CD4-positive, alpha-beta memory T cell (primary cell): Measurements from ENCODE around the gene IQGAP3. TPM values are rescaled to one million over a fixed set of nuclear protein-coding genes. Genes with fewer than 3 reads are reported as not detected.
A peak's percentile ranks its signal among the peaks of the same experiment; 100 is the strongest.

Experiments used
- CTCF ChIA-PET: fragments of 350-600 bp; sonication (Branson Sonifier 250); formaldehyde crosslinking; loops from one replicate; lab custom pipeline; 2021; ENCODE audit warnings: inconsistent platforms; ENCODE audit not compliant: partially characterized antibody; lab: Charles Lee
- POLR2A ChIA-PET: fragments of 350-600 bp; sonication (Branson Sonifier 250); formaldehyde crosslinking; loops from one replicate; lab custom pipeline; 2021; ENCODE audit not compliant: partially characterized antibody; lab: Charles Lee
- DNase-seq, 5 donors: peaks; one replicate each; pipeline versions ENCODE4 v3.0.0 to v3.0.0-alpha.2; 2020 to 2022; ENCODE audit warnings: mixed read lengths in 1 of 5
- H3K27ac ChIP-seq: one replicate; pipeline ENCODE4 v1.7.0; 2013; ENCODE audit warnings: low read depth, low read length
- H3K27me3 ChIP-seq: 2 replicates; pipeline ENCODE4 v1.7.0; 2013; ENCODE audit warnings: mild to moderate bottlenecking, low read length, moderate library complexity; ENCODE audit not compliant: insufficient read depth
- H3K36me3 ChIP-seq: 2 replicates; pipeline ENCODE4 v1.7.0; 2013; ENCODE audit warnings: mild to moderate bottlenecking, low read length, moderate library complexity; ENCODE audit not compliant: insufficient read depth
- H3K4me1 ChIP-seq: 2 replicates; pipeline ENCODE4 v1.7.0; 2013; ENCODE audit warnings: mild to moderate bottlenecking, low read length, moderate library complexity; ENCODE audit not compliant: insufficient read depth
- H3K4me3 ChIP-seq, 2 donors: one replicate each; pipeline ENCODE4 v1.7.0; 2013; ENCODE audit warnings: low read length in 2 of 2, mild to moderate bottlenecking in 1 of 2
- H3K9me3 ChIP-seq, 2 donors: one replicate each; pipeline ENCODE4 v1.7.0; 2013; ENCODE audit warnings: low read length in 2 of 2, control low read depth in 1 of 2; ENCODE audit not compliant: control insufficient read depth in 1 of 2
- H3K27ac Mint-ChIP-seq, 7 donors: one replicate each; pipeline ENCODE4 v1.8.0; 2020 to 2021; ENCODE audit warnings: mixed read lengths in 7 of 7, mild to moderate bottlenecking in 6 of 7, inconsistent platforms in 3 of 7, moderate library complexity in 3 of 7
- H3K27me3 Mint-ChIP-seq, 2 donors: one replicate each; pipeline ENCODE4 v1.8.0; 2020 to 2021; ENCODE audit warnings: mixed read lengths in 2 of 2
- H3K36me3 Mint-ChIP-seq, 2 donors: one replicate each; pipeline ENCODE4 v1.8.0; 2020 to 2021; ENCODE audit warnings: mixed read lengths in 2 of 2, inconsistent platforms in 1 of 2, mild to moderate bottlenecking in 1 of 2
- H3K4me1 Mint-ChIP-seq, 4 donors: one replicate each; pipeline ENCODE4 v1.8.0; 2020 to 2021; ENCODE audit warnings: mixed read lengths in 4 of 4, mild to moderate bottlenecking in 1 of 4
- H3K4me3 Mint-ChIP-seq, 8 donors: one replicate each; pipeline ENCODE4 v1.8.0; 2020 to 2021; ENCODE audit warnings: mixed read lengths in 8 of 8, mild to moderate bottlenecking in 7 of 8, moderate library complexity in 6 of 8, inconsistent platforms in 3 of 8
- H3K9me3 Mint-ChIP-seq, 8 donors: one replicate each; pipeline ENCODE4 v1.8.0; 2020 to 2021; ENCODE audit warnings: mixed read lengths in 8 of 8, mild to moderate bottlenecking in 5 of 8, inconsistent platforms in 3 of 8, moderate library complexity in 1 of 8
- intact Hi-C: fragments of 100-400 bp; cut with micrococcal nuclease; formaldehyde crosslinking; loops from one replicate; pipeline ENCODE4 v1.15.1; 2023
- polyA plus RNA-seq, 2 donors: library from polyadenylated mRNA; unstranded; fragments of 300-500 nt; fragmentation: Illumina TruSeq; gene quantifications; one replicate each; pipeline ENCODE4 v1.2.3, GENCODE V29; 2021
- total RNA-seq, 2 experiments: library from RNA; stranded (reverse); gene quantifications; one replicate each; pipeline ENCODE4 v1.2.3, GENCODE V29; 2021

The IQGAP3 gene
- total and polyA plus RNA-seq, 4 experiments from 2014 or later = not detected

DNA sequence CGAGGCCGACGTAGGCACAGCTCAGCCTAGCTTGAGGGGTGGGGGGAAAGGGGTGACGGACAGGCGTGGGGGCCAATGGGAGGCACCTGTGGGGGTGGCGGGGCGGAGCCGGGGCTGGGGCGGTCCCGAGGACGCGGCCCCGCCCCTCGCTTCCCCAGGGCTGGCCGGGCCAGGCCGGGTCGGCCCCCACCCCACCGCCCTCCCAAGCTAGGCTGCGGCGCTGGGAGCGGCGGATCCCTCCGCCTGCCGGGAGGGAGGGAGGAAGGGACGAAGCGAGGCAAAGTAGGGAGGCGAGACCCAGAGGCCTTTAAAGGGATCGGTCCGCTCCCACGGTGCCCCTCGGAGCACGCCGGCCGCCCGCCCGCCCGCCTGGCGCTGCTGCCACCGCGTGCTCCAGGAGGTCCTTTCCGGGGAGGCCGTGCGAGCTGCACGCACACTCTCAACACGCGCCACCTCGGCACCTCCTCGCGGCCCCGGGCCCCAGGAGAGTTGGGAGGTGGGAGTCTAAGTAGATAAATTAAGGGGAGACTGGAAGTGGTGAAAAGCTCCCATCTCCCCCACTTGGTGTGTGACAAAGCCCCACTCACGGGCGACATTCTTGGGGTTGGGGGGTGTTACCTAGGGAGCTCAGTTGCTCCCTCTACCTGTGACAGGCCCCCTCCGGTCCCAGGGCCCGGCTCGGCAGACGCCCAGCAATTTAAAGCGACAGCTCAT lies 71.4 kb downstream of the IQGAP3 start:
- intact Hi-C loops = loop anchor here (1.0 to 10.0 kb wide), 5 partner anchors 12 to 406 kb away; partner anchors contain the start of gene GPATCH4
- Histone ChIP-seq H3K36me3 (peaks cover 3% of the 10 kb centered on the region), H3K4me1 (peaks cover 78% of the 10 kb centered on the region), H3K27me3 (no peaks in the 10 kb centered on the region), H3K27ac (peak overlapping the region; percentile 94), H3K9me3 (no peaks in the 10 kb centered on the region), H3K4me3 (peak overlapping the region; percentile 79 to 85)
- Mint-ChIP-seq H3K9me3 (peaks cover 0 to 3% (median 0%) of the 10 kb centered on the region in 8 donors), H3K27ac (peak overlapping the region; percentile 96 to 100 (median 99)), H3K27me3 (peaks cover 0 to 2% of the 10 kb centered on the region in 2 donors), H3K36me3 (peaks cover 0 to 35% of the 10 kb centered on the region in 2 donors), H3K4me3 (peak overlapping the region; percentile 90 to 98 (median 94)), H3K4me1 (peaks cover 63 to 83% (median 71%) of the 10 kb centered on the region in 4 donors)
- ChIA-PET CTCF (interaction anchor here (0.7 to 11.5 kb wide), 20 partner anchors 15 to 163 kb away, joined by 3 to 257 read pairs (median 4); partner anchors contain the start of genes CCT3 and NAXE), POLR2A (interaction anchor here (0.6 to 14.1 kb wide), 38 partner anchors 8 to 524 kb away, joined by 3 to 376 read pairs (median 5); partner anchors contain the start of genes GPATCH4, HDGF, IQGAP3 and ISG20L2)
- DNase-seq = peak; percentile 91 to 96 (median 93)

DNA sequence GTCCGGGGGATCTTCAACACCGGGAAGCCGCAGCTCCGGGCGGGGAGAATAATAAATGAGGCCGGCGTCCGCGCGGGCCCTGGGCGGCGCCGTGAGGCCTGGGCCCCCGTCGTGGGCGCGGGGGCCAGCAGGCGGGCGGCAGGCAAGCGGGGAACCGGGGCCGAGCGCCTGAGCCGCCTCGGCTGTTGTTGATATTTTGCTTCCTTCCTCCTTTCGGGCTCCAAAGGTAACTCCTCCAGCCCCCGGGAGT lies 71.9 kb downstream of the IQGAP3 start, which contains the start of gene MEF2D:
MEF2D (minus strand) TSS at position 233 of the 250 bp plus-strand sequence. CDS start 17,483 bp downstream, outside the sequence.
- DNase-seq = no peak
- peaks cover 0 to 3% (median 0%) of the 10 kb centered on the region in 8 donors for H3K9me3 Mint-ChIP-seq
- no peaks in the 10 kb centered on the region for H3K9me3 ChIP-seq
- peak within 1 kb of the TSS; percentile 90 to 98 (median 94) for H3K4me3 Mint-ChIP-seq
- H3K4me1 ChIP-seq = peaks cover 78% of the 10 kb centered on the region
- H3K4me3 ChIP-seq = peak within 1 kb of the TSS; percentile 79 to 85
- CTCF ChIA-PET = interaction anchor here (1.0 to 11.5 kb wide), 9 partner anchors 14 to 159 kb away, joined by 3 to 257 read pairs (median 3); partner anchors contain the start of gene NAXE
- peaks cover 0 to 38% of the 10 kb centered on the region in 2 donors for H3K36me3 Mint-ChIP-seq
- H3K27ac ChIP-seq = peak within 1 kb of the TSS; percentile 94
- peaks cover 61 to 83% (median 71%) of the 10 kb centered on the region in 4 donors for H3K4me1 Mint-ChIP-seq
- peaks cover 3% of the 10 kb centered on the region for H3K36me3 ChIP-seq
- peaks cover 0 to 2% of the 10 kb centered on the region in 2 donors for H3K27me3 Mint-ChIP-seq
- POLR2A ChIA-PET = interaction anchor here (0.8 to 14.1 kb wide), 32 partner anchors 9 to 523 kb away, joined by 3 to 376 read pairs (median 6); partner anchors contain the start of genes GPATCH4, HDGF, IQGAP3 and ISG20L2
- no peaks in the 10 kb centered on the region for H3K27me3 ChIP-seq
- peak within 1 kb of the TSS; percentile 96 to 100 (median 99) for H3K27ac Mint-ChIP-seq
- intact Hi-C loops = loop anchor here (1.0 to 10.0 kb wide), 4 partner anchors 20 to 406 kb away; partner anchors contain the start of gene GPATCH4

DNA sequence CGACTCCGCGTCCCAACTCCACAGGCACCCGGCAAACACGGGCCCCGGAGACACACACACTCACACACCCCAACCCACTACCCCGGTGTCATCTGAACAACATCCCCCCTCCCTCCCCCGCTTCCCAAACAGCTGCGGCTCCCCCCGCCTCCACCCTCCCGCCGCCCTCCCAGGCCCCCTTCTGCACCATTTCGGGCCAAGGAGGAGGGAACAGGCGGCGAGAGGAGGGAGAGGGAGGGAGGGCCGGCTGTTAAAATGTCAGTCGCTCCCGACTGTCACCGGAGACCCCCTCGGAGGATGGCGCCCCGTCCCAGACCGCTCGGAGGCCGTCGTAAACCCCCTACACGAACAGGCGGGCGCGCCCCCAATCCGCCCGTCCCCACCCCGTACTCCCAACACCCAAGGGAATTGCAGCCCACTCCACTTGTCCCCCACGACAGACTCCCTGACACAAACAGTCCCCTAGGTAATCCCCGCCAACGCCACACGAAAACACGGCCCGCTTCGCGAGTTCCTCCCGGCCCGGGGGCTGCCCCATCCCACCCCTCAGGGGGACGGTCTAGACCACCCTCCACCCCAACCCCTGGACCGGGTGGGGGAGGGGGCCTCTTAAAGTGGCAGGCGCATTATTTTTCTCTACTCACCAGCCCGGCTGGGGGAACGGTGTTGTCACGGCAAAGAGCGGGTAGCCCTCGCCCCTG lies 72.4 kb downstream of the IQGAP3 start:
- Mint-ChIP-seq H3K27me3 (no peaks in the 10 kb centered on the region), H3K9me3 (no peaks in the 10 kb centered on the region), H3K27ac (peak overlapping the region; percentile 87 to 97 (median 95)), H3K36me3 (peaks cover 3 to 40% of the 10 kb centered on the region in 2 donors), H3K4me1 (peaks cover 59 to 83% (median 71%) of the 10 kb centered on the region in 4 donors), H3K4me3 (peak overlapping the region; percentile 90 to 96 (median 94))
- peaks cover 81% of the 10 kb centered on the region for H3K4me1 ChIP-seq
- intact Hi-C loops = loop anchor here (1.0 to 10.0 kb wide), 4 partner anchors 20 to 405 kb away; partner anchors contain the start of gene GPATCH4
- H3K27me3 ChIP-seq = no peaks in the 10 kb centered on the region
- peak overlapping the region; percentile 79 to 85 for H3K4me3 ChIP-seq
- ChIA-PET CTCF (interaction anchor here (0.7 to 11.5 kb wide), 6 partner anchors 14 to 109 kb away, joined by 3 to 257 read pairs (median 6); partner anchors contain the start of gene NAXE), POLR2A (interaction anchor here (0.8 to 14.1 kb wide), 28 partner anchors 9 to 523 kb away, joined by 3 to 376 read pairs (median 6); partner anchors contain the start of genes GPATCH4, HDGF, IQGAP3 and ISG20L2)
- peaks cover 3% of the 10 kb centered on the region for H3K36me3 ChIP-seq
- no peaks in the 10 kb centered on the region for H3K9me3 ChIP-seq
- peak; percentile 20 to 68 (median 29) for DNase-seq
- H3K27ac ChIP-seq = peak overlapping the region; percentile 94

DNA sequence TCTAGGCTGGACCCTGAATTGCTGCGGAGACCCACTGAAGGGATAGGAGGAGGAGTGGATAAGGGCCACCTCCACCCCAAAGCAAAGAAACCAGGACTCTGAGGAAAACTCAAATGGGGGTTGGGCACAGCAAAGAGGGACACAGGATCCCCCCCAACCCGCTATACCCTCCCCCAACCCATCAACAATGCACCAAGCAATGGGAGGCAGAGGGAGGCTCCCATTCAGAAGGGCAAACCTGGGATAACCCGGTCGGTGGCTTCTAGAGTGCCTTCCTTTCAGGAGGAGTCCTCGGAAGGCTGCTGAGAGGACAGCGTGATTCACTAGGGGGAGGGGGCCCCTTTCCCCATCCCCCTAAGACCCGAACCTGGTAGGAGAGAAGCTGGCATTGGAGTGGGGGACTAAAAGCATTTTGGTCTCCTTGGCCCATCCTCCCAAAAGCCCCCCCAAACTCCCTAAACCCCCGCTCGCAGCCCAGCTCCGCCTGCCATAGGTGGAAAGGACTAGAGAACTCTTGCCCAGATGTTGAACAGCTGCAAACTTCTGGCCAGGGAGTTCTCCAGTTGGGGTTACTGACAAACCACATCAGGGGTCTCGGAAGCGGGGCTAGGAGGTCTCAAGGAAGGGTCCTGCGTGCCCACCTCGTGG lies 73.0 kb downstream of the IQGAP3 start:
- H3K4me3 ChIP-seq = peak overlapping the region; percentile 76 to 85
- Mint-ChIP-seq H3K4me1 (peaks cover 59 to 83% (median 72%) of the 10 kb centered on the region in 4 donors), H3K36me3 (peaks cover 4 to 39% of the 10 kb centered on the region in 2 donors), H3K9me3 (no peaks in the 10 kb centered on the region), H3K4me3 (peak overlapping the region; percentile 90 to 96 (median 92)), H3K27ac (peak overlapping the region; percentile 84 to 96 (median 91)), H3K27me3 (no peaks in the 10 kb centered on the region)
- POLR2A ChIA-PET = interaction anchor here (0.8 to 14.1 kb wide), 7 partner anchors 11 to 100 kb away, joined by 3 to 376 read pairs (median 5); partner anchors contain the start of gene NAXE
- no peak for DNase-seq
- intact Hi-C loops = no loop called here
- peaks cover 8% of the 10 kb centered on the region for H3K36me3 ChIP-seq
- CTCF ChIA-PET = interaction anchor here (0.7 to 11.5 kb wide), 5 partner anchors 8 to 110 kb away, joined by 3 to 257 read pairs (median 3); partner anchors contain the start of gene NAXE
- H3K4me1 ChIP-seq = peaks cover 83% of the 10 kb centered on the region
- H3K27me3 ChIP-seq = no peaks in the 10 kb centered on the region
- H3K27ac ChIP-seq = peak overlapping the region; percentile 94
- no peaks in the 10 kb centered on the region for H3K9me3 ChIP-seq

DNA sequence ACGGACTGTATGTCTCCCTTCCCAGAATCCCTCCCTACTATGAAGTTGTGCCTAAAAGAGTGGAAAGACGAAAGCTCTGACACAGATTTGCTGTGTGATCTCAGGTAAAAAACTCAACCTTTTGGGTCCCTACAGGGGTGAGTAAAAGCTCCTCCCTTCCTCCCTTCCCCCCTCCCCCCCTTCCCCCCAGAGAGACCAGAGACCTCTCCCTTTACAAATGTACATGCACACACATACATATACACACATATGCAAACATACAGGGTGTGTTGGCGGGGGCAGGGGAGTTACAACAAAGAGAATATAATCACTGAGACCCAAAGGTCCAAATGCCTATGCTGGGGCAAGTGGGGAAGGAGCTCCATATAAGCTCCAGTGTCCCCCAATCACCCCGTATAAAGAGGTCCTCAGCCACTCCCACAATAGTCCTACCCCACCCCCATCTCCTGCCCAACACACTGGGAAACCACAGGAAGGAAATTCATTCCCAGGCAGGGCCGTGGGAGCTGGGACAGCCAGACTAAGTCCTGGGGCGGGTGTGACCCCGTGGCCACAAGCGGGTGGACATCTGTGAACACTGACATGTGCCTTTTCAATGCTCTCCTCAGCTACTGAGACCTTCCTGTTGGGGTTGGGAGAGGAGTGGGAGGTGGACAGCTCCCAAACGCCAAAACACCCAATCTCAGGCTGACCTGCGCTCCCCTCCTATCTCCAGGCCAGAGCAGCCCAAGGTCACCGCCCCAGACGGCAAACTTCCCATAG lies 73.8 kb downstream of the IQGAP3 start:
- ChIA-PET POLR2A (interaction anchor here (1.0 to 14.1 kb wide), 6 partner anchors 10 to 93 kb away, joined by 3 to 376 read pairs (median 4); partner anchors contain the start of gene NAXE), CTCF (interaction anchor here (1.3 to 11.5 kb wide), 4 partner anchors 9 to 45 kb away, joined by 3 to 257 read pairs (median 4); no protein-coding TSS in a partner anchor)
- no peaks in the 10 kb centered on the region for H3K9me3 ChIP-seq
- H3K27me3 Mint-ChIP-seq = no peaks in the 10 kb centered on the region
- intact Hi-C loops = no loop called here
- H3K4me1 ChIP-seq = peaks cover 83% of the 10 kb centered on the region
- H3K4me3 Mint-ChIP-seq = peak overlapping the region; percentile 90 to 96 (median 92)
- peaks cover 59 to 83% (median 73%) of the 10 kb centered on the region in 4 donors for H3K4me1 Mint-ChIP-seq
- H3K36me3 Mint-ChIP-seq = peaks cover 4 to 38% of the 10 kb centered on the region in 2 donors
- peaks cover 8% of the 10 kb centered on the region for H3K36me3 ChIP-seq
- peak overlapping the region; percentile 76 to 85 for H3K4me3 ChIP-seq
- H3K27ac ChIP-seq = peak overlapping the region; percentile 94
- no peak for DNase-seq
- peak overlapping the region; percentile 87 to 96 (median 92) for H3K27ac Mint-ChIP-seq
- no peaks in the 10 kb centered on the region for H3K9me3 Mint-ChIP-seq
- no peaks in the 10 kb centered on the region for H3K27me3 ChIP-seq
